Measurements from ENCODE around the gene GAS5. TPM values are rescaled to one million over a fixed set of nuclear protein-coding genes. Genes with fewer than 3 reads are reported as not detected.

Gene GAS5
- total RNA-seq, 1 donor from 2014 or later = 631 TPM

DNA sequence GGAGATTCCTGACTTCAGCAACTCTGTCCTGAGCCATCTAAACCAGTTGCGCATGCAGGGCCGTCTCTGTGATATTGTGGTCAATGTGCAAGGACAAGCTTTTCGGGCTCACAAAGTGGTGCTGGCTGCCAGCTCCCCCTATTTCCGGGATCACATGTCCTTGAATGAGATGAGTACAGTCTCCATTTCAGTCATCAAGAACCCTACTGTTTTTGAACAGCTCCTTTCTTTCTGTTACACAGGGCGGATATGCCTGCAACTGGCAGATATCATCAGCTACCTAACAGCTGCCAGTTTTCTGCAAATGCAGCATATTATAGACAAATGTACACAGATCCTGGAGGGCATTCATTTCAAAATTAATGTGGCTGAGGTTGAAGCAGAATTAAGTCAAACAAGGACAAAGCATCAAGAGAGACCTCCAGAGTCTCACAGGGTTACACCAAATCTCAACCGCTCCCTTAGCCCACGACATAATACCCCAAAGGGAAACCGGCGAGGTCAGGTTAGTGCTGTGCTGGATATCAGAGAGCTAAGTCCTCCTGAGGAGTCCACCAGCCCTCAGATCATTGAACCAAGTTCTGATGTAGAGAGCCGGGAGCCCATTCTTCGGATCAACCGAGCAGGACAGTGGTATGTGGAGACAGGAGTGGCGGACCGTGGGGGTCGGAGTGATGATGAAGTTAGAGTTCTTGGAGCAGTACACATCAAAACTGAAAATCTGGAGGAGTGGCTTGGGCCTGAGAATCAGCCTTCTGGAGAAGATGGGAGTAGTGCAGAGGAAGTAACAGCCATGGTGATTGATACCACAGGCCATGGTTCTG, 2.7 kb upstream of the GAS5 start:
- no peaks in the 10 kb centered on the region for H3K27me3 Mint-ChIP-seq (ENCODE audit: low read depth)
- TF ChIP-seq, protein P1, sequence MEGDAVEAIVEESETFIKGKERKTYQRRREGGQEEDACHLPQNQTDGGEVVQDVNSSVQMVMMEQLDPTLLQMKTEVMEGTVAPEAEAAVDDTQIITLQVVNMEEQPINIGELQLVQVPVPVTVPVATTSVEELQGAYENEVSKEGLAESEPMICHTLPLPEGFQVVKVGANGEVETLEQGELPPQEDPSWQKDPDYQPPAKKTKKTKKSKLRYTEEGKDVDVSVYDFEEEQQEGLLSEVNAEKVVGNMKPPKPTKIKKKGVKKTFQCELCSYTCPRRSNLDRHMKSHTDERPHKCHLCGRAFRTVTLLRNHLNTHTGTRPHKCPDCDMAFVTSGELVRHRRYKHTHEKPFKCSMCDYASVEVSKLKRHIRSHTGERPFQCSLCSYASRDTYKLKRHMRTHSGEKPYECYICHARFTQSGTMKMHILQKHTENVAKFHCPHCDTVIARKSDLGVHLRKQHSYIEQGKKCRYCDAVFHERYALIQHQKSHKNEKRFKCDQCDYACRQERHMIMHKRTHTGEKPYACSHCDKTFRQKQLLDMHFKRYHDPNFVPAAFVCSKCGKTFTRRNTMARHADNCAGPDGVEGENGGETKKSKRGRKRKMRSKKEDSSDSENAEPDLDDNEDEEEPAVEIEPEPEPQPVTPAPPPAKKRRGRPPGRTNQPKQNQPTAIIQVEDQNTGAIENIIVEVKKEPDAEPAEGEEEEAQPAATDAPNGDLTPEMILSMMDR (IDR thresholded peaks at IDR 0.05; ENCODE audit: unreplicated experiment) = no peak
- peak overlapping the region; percentile 1 for H3K27ac Mint-ChIP-seq
- H3K4me1 Mint-ChIP-seq = peaks cover 31% of the 10 kb centered on the region
- no peak overlapping the region for H3K4me3 Mint-ChIP-seq
- DNase-seq (ENCODE audit: low spot score in 2 of 2, unreplicated experiment in 2 of 2) = no peak
- H3K9me3 Mint-ChIP-seq = no peaks in the 10 kb centered on the region
- H3K36me3 Mint-ChIP-seq = peaks cover 38% of the 10 kb centered on the region

DNA sequence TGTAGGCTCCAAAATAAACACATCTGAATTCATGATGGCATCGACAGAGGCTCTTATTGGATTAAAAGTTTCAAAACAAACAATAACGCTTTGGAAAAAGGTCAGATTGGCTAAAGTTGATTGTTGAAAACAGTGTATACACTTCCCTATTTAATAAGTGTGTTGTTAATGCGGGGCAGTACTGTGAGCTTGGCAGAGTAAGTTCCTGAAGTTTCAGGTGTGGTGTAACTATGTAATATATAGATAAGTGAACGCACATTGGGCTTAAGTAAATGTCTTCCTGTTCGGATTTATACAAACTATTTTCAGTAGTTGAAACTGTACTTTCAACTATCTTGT, 1.2 kb upstream of the GAS5 start:
- TF ChIP-seq, protein P1 (IDR thresholded peaks at IDR 0.05; ENCODE audit: unreplicated experiment) = no peak
- Mint-ChIP-seq H3K4me3 (peak overlapping the region; percentile 99), H3K27me3 (ENCODE audit: low read depth) (no peaks in the 10 kb centered on the region), H3K36me3 (peaks cover 44% of the 10 kb centered on the region), H3K27ac (peak overlapping the region; percentile 99), H3K4me1 (peaks cover 42% of the 10 kb centered on the region), H3K9me3 (no peaks in the 10 kb centered on the region)
- no peak for DNase-seq (ENCODE audit: low spot score in 2 of 2, unreplicated experiment in 2 of 2)

DNA sequence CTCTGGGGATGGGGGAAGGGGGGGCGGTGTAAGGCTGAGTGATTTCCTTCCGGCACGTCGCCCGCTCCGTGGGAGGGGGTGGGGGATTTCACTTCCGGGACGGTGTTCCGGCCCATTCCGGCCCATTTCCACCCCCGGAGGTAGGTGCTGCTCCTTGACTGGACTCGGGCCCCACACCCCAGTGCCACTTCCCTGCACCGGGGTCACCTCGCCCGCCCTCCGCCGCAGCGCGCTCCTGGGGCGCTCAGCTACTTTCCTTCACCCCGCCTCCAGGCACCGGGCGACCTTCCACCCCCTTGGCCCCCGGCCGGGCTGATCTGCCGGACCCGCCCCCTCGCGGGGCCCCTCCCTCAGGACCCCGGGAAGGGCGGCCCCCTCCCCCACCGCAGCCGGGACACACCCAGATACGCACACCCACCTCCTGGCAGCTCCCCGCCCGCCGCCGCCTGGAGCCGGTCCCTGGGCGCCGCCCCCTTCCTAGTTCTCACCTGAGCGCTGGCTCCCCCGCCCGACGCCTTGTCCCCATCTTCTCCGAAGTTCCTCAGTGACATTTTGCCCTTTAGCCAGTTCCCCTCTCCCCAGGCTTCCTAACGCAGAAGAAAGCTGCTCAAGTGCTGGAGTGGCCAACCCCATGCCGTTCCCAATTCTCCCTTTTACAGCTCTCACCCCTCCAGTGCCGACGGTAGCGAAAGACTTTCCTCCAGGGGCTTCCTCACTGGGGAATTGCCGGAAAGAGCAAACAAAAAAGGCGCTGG, 654 bp upstream of the GAS5 start, which contains the start of gene ZBTB37:
ZBTB37 (plus strand) TSS at position 115 of the 755 bp plus-strand sequence. CDS start 1,846 bp downstream, outside the sequence.
- TF ChIP-seq, protein P1 (IDR thresholded peaks at IDR 0.05; ENCODE audit: unreplicated experiment) = no peak
- peaks cover 46% of the 10 kb centered on the region for H3K36me3 Mint-ChIP-seq
- H3K4me3 Mint-ChIP-seq = peak within 1 kb of the TSS; percentile 99
- H3K4me1 Mint-ChIP-seq = peaks cover 44% of the 10 kb centered on the region
- no peaks in the 10 kb centered on the region for H3K27me3 Mint-ChIP-seq (ENCODE audit: low read depth)
- H3K9me3 Mint-ChIP-seq = no peaks in the 10 kb centered on the region
- peak within 1 kb of the TSS; percentile 99 for H3K27ac Mint-ChIP-seq
- DNase-seq (ENCODE audit: low spot score in 2 of 2, unreplicated experiment in 2 of 2) = peak; percentile 73 to 90

DNA sequence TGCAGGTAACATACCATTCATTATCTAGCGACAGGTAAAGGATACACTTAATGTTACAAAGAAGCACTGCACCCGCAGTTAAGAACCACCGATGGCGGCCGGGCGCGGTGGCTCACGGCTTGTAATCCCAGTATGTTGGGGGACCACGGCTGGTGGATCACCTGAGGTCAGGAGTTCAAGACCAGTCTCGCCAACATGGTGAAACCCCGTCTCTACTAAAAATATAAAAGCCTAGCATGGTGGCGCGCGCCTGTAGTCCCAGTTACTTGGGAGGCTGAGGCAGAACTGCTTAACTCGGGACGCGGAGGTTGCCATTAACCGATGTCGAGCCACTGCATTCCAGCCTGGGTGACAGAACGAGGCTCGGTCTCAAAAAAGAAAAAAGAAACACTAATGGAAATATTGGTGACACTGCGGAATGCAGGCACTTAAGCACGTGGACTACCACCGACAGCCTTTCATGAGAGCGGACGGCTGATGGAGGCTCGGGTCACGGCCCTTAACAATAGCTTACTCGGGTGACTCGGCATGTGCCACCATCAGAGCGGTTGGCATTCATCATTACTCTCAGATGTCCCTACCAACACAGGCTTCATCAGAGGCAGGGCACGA, 542 bp downstream of the GAS5 start:
- Mint-ChIP-seq H3K9me3 (no peaks in the 10 kb centered on the region), H3K4me1 (peaks cover 42% of the 10 kb centered on the region), H3K36me3 (peaks cover 39% of the 10 kb centered on the region), H3K4me3 (peak overlapping the region; percentile 99), H3K27ac (peak overlapping the region; percentile 99), H3K27me3 (ENCODE audit: low read depth) (no peaks in the 10 kb centered on the region)
- TF ChIP-seq, protein P1 (IDR thresholded peaks at IDR 0.05; ENCODE audit: unreplicated experiment) = no peak
- no peak for DNase-seq (ENCODE audit: low spot score in 2 of 2, unreplicated experiment in 2 of 2)

DNA sequence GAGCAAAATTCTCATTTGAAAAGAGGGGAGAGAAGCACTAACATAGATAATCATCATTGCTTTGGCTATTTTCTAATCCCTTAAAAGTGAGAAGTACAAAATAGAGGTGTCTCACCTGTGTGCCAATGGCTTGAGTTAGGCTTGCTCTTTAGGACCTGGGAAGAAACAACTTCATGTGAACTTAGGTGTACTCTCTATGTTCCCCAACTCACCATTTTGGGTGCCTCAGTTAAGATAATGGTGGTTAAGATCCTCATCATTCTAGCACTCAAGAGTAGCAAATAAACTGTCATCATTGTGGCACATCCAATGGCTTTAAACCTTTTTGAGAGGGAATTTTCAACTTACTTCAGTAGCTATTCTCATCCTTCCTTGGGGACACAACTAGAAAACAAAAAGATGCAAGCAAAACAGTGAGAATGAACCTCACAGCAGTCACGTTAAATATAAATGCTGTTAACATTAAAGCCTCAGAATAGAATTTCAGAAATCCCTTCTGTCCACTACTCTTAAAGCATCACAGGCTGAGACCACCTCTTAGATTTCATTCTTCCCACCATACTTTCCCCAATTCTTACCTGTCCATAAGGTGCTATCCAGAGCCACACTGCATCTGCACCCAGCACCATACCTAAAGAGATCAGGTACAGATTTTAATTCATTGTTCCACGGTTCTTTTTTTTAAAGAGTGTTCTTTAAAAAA, 1.2 kb downstream of the GAS5 start:
- TF ChIP-seq, protein P1 (IDR thresholded peaks at IDR 0.05; ENCODE audit: unreplicated experiment) = no peak
- Mint-ChIP-seq H3K4me1 (peaks cover 41% of the 10 kb centered on the region), H3K36me3 (peaks cover 41% of the 10 kb centered on the region), H3K9me3 (no peaks in the 10 kb centered on the region), H3K27ac (peak overlapping the region; percentile 99), H3K4me3 (peak overlapping the region; percentile 99), H3K27me3 (ENCODE audit: low read depth) (no peaks in the 10 kb centered on the region)
- DNase-seq (ENCODE audit: low spot score in 2 of 2, unreplicated experiment in 2 of 2) = no peak
